Stimulated activated CD4-positive, alpha-beta T cell treated with anti-CD3 and anti-CD28 coated beads, Interleukin-4, amount 100 ng/mL, for 48 hours (primary cell): Measurements from ENCODE around the gene ANKRD52.
"Not testable (repeated sequence)": the region's sequence is repeated elsewhere in the genome, so short reads cannot be mapped to it uniquely, and the experiment has no call there.

Experiments used
- DNase-seq, 2 donors: peaks; one replicate each; pipeline ENCODE4 v3.0.0-alpha.2; 2020; ENCODE audit warnings: low read depth in 2 of 2

Gene ANKRD52

GRCh38 chr12:56208006-56208405 lies 50.2 kb downstream of the ANKRD52 start:
- no peak for DNase-seq

GRCh38 chr12:56206452-56207166 lies 51.6 kb downstream of the ANKRD52 start:
- DNase-seq: no peak

GRCh38 chr12:56205445-56205844 lies 52.7 kb downstream of the ANKRD52 start:
- DNase-seq: no peak

GRCh38 chr12:56204275-56204674 lies 53.9 kb downstream of the ANKRD52 start:
- no peak for DNase-seq

GRCh38 chr12:56202838-56203237 lies 55.3 kb downstream of the ANKRD52 start:
- DNase-seq: no peak

GRCh38 chr12:56202366-56202765 lies 55.8 kb downstream of the ANKRD52 start:
- no peak for DNase-seq

GRCh38 chr12:56198836-56199235 lies 59.3 kb downstream of the ANKRD52 start:
- DNase-seq: no peak

- no peak for DNase-seq
These were observed 60.1 kb downstream of the ANKRD52 start for GRCh38 chr12:56197921-56198635.

GRCh38 chr12:56196818-56197550 lies 61.2 kb downstream of the ANKRD52 start:
- DNase-seq: not testable (repeated sequence)

- DNase-seq: peak; percentile 62 to 75
These were observed 65.1 kb downstream of the ANKRD52 start for GRCh38 chr12:56193025-56193578.

- DNase-seq: no peak
These were observed 65.6 kb downstream of the ANKRD52 start for GRCh38 chr12:56192582-56192981.

GRCh38 chr12:56190695-56191155 lies 67.5 kb downstream of the ANKRD52 start:
- DNase-seq: no peak

- DNase-seq: peak; percentile 75 to 89
These were observed 68.1 kb downstream of the ANKRD52 start for GRCh38 chr12:56189918-56190694.

- DNase-seq: peak; percentile 75 to 80
These were observed 68.9 kb downstream of the ANKRD52 start, which contains the start of gene SMARCC2 for GRCh38 chr12:56189099-56189917. TSS of gene SMARCC2 (minus strand) at chr12:56189483. CDS start at chr12:56189461, 22 bp downstream.

GRCh38 chr12:56188778-56189098 lies 69.4 kb downstream of the ANKRD52 start:
- no peak for DNase-seq

- no peak for DNase-seq
These were observed 69.9 kb downstream of the ANKRD52 start for GRCh38 chr12:56188131-56188777.
